A549 (cell line): ENCODE measurements around the gene CD180.

Experiments used
- CHD2 ChIP-seq: fragments of 150-350 bp; IDR thresholded peaks from 2 replicates; pipeline ENCODE4 v1.6.1; 2014; ENCODE audit warnings: low read length; ENCODE audit not compliant: partially characterized antibody
- CTCF ChIP-seq: fragments of >200 bp; sonication (Bioruptor Twin); formaldehyde crosslinking; IDR thresholded peaks from 3 replicates; pipeline ENCODE4 v1.5.1; 2016
- EP300 ChIP-seq, 2 experiments: fragments of >200 bp; sonication (Bioruptor Twin); formaldehyde crosslinking; IDR thresholded peaks; 2 replicates in 1 of 2; 3 replicates in 1 of 2; pipeline ENCODE4 v1.6.1; 2016 to 2017
- FOSL2 ChIP-seq, 2 experiments: fragments of 450-650 bp in 1 of 2; fragments of >200 bp in 1 of 2; sonication (Bioruptor Twin) in 1 of 2; formaldehyde crosslinking; IDR thresholded peaks; 2 replicates each; pipeline versions ENCODE4 v1.5.0 to v1.6.1; 2016 to 2020; ENCODE audit warnings: mild to moderate bottlenecking in 1 of 2, moderate library complexity in 1 of 2
- JUN ChIP-seq, 2 experiments: fragments of >200 bp; sonication (Bioruptor Twin); formaldehyde crosslinking; IDR thresholded peaks; 2 replicates in 1 of 2; 3 replicates in 1 of 2; pipeline ENCODE4 v1.6.1; 2016 to 2017
- NR3C1 ChIP-seq: fragments of >200 bp; sonication (Bioruptor Twin); formaldehyde crosslinking; IDR thresholded peaks from 3 replicates; pipeline ENCODE4 v1.6.1; 2017
- PHF8 ChIP-seq: fragments of 200-600 bp; sonication (generic); IDR thresholded peaks from 2 replicates; pipeline ENCODE4 v1.6.1; 2016; ENCODE audit warnings: low read depth, mild to moderate bottlenecking, antibody characterized with exemption, moderate library complexity, borderline replicate concordance
- POLR2A ChIP-seq: IDR thresholded peaks from 2 replicates; pipeline ENCODE4 v1.6.1; 2012; ENCODE audit warnings: mild to moderate bottlenecking, low read length
- RAD21 ChIP-seq, 2 experiments: fragments of >200 bp in 1 of 2; sonication (Bioruptor Twin) in 1 of 2; formaldehyde crosslinking in 1 of 2; IDR thresholded peaks in 1 of 2; conservative IDR thresholded peaks in 1 of 2; 2 replicates in 1 of 2; 3 replicates in 1 of 2; pipeline ENCODE4 v1.6.1; 2012 to 2018; ENCODE audit warnings: inconsistent platforms in 1 of 2
- REST ChIP-seq: fragments of 200-600 bp; sonication (generic); IDR thresholded peaks from 2 replicates; pipeline ENCODE4 v1.6.1; 2016; ENCODE audit warnings: antibody characterized with exemption, mild to moderate bottlenecking, moderate library complexity
- USF2 ChIP-seq: fragments of 450-650 bp; IDR thresholded peaks from 2 replicates; pipeline ENCODE4 v1.6.1; 2014; ENCODE audit warnings: antibody characterized with exemption

GRCh38 chr5:67189079-67189354 lies 7.6 kb downstream of the CD180 start:
- TF ChIP-seq PHF8 (no peak), CHD2 (no peak), POLR2A (no peak), CTCF (no peak), REST (no peak), NR3C1 (no peak), JUN (IDR thresholded peaks at IDR 0.05) (no peak), USF2 (no peak), FOSL2 (IDR thresholded peaks at IDR 0.05) (no peak), FOSL2 (CRISPR knock-in tag; IDR thresholded peaks at IDR 0.05) (no peak), RAD21 (conservative IDR thresholded peaks at IDR 0.05 in 1 of 2, IDR thresholded peaks at IDR 0.05 in 1 of 2) (no peak), EP300 (IDR thresholded peaks at IDR 0.05) (no peak)
